OCI-M2 (cell line): ENCODE measurements around the gene HDDC3.

ENCODE experiments used
- DNase-seq: peaks from one replicate; lab custom pipeline; 2025; ENCODE audit not compliant: unreplicated experiment; lab: John Stamatoyannopoulos, UW

Gene HDDC3

GRCh38 chr15:90931828-90932659, at the start of gene HDDC3:
Gene HDDC3 (minus strand): TSS chr15:90932549. CDS start chr15:90932540, 9 bp downstream.
- peak; percentile 66 for DNase-seq

GRCh38 chr15:90982135-90982534, 49.8 kb upstream of the HDDC3 start:
- DNase-seq, result no peak

- DNase-seq, result no peak
These were observed 49.3 kb upstream of the HDDC3 start for GRCh38 chr15:90981681-90982080.

GRCh38 chr15:90979582-90979981, 47.2 kb upstream of the HDDC3 start:
- DNase-seq, result no peak

- DNase-seq, result no peak
These were observed 41.9 kb upstream of the HDDC3 start for GRCh38 chr15:90974216-90974615.

GRCh38 chr15:90972133-90972532, 39.8 kb upstream of the HDDC3 start:
- no peak for DNase-seq

- no peak for DNase-seq
These were observed 37.9 kb upstream of the HDDC3 start for GRCh38 chr15:90970274-90970673.

- no peak for DNase-seq
These were observed 36.1 kb upstream of the HDDC3 start for GRCh38 chr15:90968434-90968833.

- DNase-seq, result no peak
These were observed 34.9 kb upstream of the HDDC3 start for GRCh38 chr15:90967206-90967605.

GRCh38 chr15:90966262-90966661, 33.9 kb upstream of the HDDC3 start:
- no peak for DNase-seq

- no peak for DNase-seq
These were observed 29.7 kb upstream of the HDDC3 start for GRCh38 chr15:90962021-90962420.

GRCh38 chr15:90960298-90961091, 28.1 kb upstream of the HDDC3 start:
- DNase-seq, result no peak

- DNase-seq, result no peak
These were observed 27.5 kb upstream of the HDDC3 start for GRCh38 chr15:90959894-90960293.

- DNase-seq, result no peak
These were observed 26.8 kb upstream of the HDDC3 start for GRCh38 chr15:90959028-90959595.

GRCh38 chr15:90957791-90958190, 25.4 kb upstream of the HDDC3 start:
- no peak for DNase-seq

GRCh38 chr15:90957031-90957790, 24.9 kb upstream of the HDDC3 start:
- DNase-seq, result no peak

- no peak for DNase-seq
These were observed 24.1 kb upstream of the HDDC3 start for GRCh38 chr15:90956274-90957030.

GRCh38 chr15:90955624-90956273, 23.4 kb upstream of the HDDC3 start:
- DNase-seq, result no peak

- DNase-seq, result peak; percentile 35
These were observed 22.6 kb upstream of the HDDC3 start, which contains the start of gene RCCD1 for GRCh38 chr15:90954712-90955623. Gene RCCD1 (plus strand): TSS chr15:90954884. CDS start chr15:90956735, 1,851 bp downstream.
